ENCODE results near the gene TEX261.
A peak's percentile ranks its signal among the peaks of the same experiment; 100 is the strongest.

The TEX261 gene

GRCh38 chr2:70979626-70980025, 15.0 kb downstream of the TEX261 start:
- no peak for DNase-seq

GRCh38 chr2:70979180-70979488, 15.5 kb downstream of the TEX261 start:
- DNase-seq, result no peak

- peak; percentile 60 for DNase-seq
Measured at GRCh38 chr2:70978341-70979179, 16.1 kb downstream of the TEX261 start, which contains the start of gene ANKRD53. Gene ANKRD53, plus strand, starts transcription at chr2:70978630. Its CDS starts 16 bp downstream, at chr2:70978646.

GRCh38 chr2:70977605-70978205, 17.0 kb downstream of the TEX261 start:
- no peak for DNase-seq

- no peak for DNase-seq
Measured at GRCh38 chr2:70975237-70975636, 19.4 kb downstream of the TEX261 start.

- DNase-seq, result no peak
Measured at GRCh38 chr2:70974592-70974991, 20.1 kb downstream of the TEX261 start.

GRCh38 chr2:70967189-70967588, 27.5 kb downstream of the TEX261 start:
- no peak for DNase-seq

GRCh38 chr2:70966681-70967080, 28.0 kb downstream of the TEX261 start:
- DNase-seq, result no peak

GRCh38 chr2:70965506-70965905, 29.2 kb downstream of the TEX261 start:
- no peak for DNase-seq

GRCh38 chr2:70964596-70965386, 29.9 kb downstream of the TEX261 start:
- peak; percentile 73 for DNase-seq

GRCh38 chr2:70964133-70964532, 30.5 kb downstream of the TEX261 start:
- no peak for DNase-seq

GRCh38 chr2:70962885-70963878, 31.5 kb downstream of the TEX261 start:
- no peak for DNase-seq

GRCh38 chr2:70962211-70962884, 32.3 kb downstream of the TEX261 start:
- no peak for DNase-seq

- DNase-seq, result no peak
Measured at GRCh38 chr2:70961648-70961994, 33.1 kb downstream of the TEX261 start.

- DNase-seq, result no peak
Measured at GRCh38 chr2:70960833-70961647, 33.6 kb downstream of the TEX261 start.

- no peak for DNase-seq
Measured at GRCh38 chr2:70959851-70960832, 34.5 kb downstream of the TEX261 start.

GRCh38 chr2:70959271-70959761, 35.4 kb downstream of the TEX261 start:
- no peak for DNase-seq

GRCh38 chr2:70958759-70959158, 35.9 kb downstream of the TEX261 start:
- DNase-seq, result no peak

- DNase-seq, result no peak
Measured at GRCh38 chr2:70957798-70958197, 36.9 kb downstream of the TEX261 start.

GRCh38 chr2:70956141-70956540, 38.5 kb downstream of the TEX261 start:
- no peak for DNase-seq
